HG03060 (cell line): Measurements from ENCODE around the gene DPYD.
A peak's percentile ranks its signal among the peaks of the same experiment; 100 is the strongest.

Experiments
- ATAC-seq: cut with Tn5 transposase; IDR thresholded peaks from one replicate; pipeline ENCODE4 v1.9.1; 2021; ENCODE audit warnings: low read depth, moderate number of reproducible peaks; ENCODE audit not compliant: unreplicated experiment

Gene DPYD

GRCh38 chr1:97797403-97798183 is 123.2 kb downstream of the DPYD start:
- no peak for ATAC-seq

DNA sequence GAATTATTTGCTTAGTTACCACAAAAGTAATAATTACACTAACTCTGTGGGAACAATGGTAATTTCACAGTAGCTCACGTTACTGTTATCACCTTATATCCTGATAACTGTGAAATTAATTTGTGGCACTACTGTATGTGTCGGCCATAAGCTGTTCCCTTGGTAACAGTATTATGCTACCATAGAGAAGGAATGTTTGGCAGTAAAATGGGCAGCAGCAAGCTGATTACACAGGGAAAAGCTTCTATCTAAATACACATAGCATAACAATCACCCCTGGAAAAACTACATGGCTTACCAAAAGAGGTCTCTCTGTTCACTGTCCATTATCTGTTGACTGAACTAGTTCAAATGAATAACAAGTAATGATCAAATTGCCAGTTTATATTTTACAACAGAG is 124.1 kb downstream of the DPYD start:
- ATAC-seq = no peak

- ATAC-seq = no peak
Observed at GRCh38 chr1:97792655-97793054, 128.2 kb downstream of the DPYD start.

GRCh38 chr1:97791251-97791650 is 129.6 kb downstream of the DPYD start:
- peak; percentile 85 for ATAC-seq

DNA sequence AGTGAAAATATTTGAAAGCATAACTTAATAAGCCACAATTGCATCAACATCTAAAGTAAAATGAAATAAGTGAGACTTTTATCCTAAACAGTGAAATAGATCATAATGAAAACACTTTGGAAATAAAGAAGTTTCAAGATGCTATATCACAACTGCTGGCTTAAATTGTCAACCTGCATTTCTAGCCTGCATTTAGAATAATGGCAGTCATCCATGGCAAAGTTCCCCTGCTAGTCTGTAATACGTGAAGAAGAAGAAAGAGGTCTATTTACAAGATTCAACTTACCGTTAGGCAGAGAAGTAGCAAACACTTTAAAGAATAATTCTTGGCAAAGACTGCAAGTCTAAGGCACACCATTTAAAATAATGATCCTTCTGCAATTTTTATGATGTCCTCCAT is 133.6 kb downstream of the DPYD start:
- no peak for ATAC-seq

- ATAC-seq = no peak
Observed at GRCh38 chr1:97784661-97785060, 136.2 kb downstream of the DPYD start.

GRCh38 chr1:97783751-97784150 is 137.1 kb downstream of the DPYD start:
- ATAC-seq = no peak

DNA sequence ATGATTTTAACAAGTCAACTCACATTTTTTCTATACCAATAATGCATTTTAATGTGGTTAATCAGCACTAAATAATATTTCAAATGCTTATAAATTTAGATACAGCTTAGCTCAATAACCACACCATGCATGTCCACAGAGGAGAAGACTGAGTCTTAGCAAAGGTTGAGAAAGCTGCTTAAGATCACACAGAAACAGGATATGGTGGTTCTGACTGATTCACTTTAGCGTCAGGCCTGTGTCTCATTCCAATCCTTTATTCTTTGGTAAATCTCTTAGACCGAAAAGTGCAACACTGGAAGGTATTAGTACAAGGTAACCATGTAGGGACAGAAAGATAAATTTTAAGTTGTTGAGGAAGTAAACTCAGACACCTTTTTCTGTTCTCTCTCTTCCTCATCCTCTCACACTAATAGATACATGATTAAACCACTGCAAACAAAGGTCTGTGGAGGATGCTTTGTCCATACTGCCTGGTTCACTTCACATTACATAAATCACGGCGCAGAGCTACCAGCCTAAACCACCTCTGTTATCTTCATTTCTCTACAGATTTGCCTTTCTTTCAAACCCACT is 139.0 kb downstream of the DPYD start:
- no peak for ATAC-seq

DNA sequence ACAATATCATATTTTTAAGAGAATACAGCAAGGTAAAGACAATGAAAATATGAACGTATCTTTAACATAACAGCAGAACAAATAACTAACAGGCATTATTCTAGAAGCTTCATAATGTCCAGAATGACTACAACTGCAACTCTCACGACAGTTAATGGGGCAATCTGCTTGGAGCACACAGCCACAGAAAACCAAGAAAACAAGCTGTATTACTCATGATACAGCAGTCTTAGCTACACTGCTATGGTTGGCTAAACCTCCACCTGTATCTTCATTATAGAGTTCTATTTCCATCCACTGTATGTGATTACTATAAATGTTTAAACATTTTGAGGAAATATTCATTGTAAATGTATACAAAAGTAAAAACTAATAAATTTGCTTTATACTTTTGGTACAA is 139.9 kb downstream of the DPYD start:
- ATAC-seq = peak; percentile 36

DNA sequence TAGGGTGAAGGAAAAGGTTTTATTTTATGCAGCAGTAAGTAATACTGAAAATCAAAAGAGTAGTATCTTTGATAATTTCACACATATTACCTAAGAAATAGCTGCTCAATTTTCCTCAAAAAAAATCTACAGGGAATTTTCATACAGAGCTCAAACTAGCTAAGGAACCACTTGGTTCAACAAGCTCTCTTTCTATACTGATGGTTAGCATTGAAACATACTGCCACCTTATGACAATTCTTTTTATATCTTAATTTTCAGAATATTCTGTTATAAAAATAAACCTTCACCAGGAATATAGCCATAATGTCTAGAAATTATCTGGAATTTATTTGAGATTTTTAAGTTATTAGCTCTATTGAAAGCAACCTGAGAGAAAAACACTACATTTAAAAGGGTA is 142.1 kb downstream of the DPYD start:
- ATAC-seq = no peak

GRCh38 chr1:97770376-97770775 is 150.5 kb downstream of the DPYD start:
- ATAC-seq = no peak

DNA sequence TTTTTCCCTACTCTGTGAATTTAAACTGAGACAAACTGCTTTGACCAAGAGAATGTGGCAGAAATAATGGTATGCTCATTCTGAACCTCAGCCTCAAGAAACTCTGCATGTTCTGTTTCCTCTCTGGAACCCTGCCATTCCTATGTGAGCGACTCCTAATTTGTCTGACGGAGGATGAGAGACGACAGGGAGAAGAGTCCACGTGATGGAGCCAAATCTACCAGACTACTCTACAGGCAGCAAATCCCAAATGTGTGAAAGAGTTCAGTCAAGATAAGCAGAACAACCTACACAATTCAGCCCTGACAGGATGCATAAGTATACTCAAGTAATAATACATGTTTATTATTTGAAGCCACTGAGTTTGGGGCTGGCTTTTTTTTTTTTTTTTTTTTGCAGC is 153.5 kb downstream of the DPYD start:
- no peak for ATAC-seq

DNA sequence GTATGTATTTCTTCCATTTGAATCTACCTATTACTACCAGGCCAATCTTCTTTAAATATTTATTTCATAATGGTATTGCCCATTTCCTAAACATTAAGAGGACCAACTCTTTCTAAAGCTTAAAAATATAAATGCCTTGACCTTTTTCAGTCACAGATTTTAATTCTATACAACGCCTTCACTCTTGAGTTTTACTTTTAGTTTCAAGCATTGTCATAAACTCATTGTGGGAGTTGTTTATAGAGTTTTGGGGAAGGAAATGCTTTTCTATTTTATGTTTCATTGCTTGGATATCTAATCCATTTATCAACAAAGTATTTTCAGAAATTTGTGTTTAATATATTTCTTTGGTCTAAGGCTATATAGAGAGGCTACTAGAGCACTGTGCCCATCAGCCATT is 155.8 kb downstream of the DPYD start:
- no peak for ATAC-seq

GRCh38 chr1:97761637-97762036 is 159.2 kb downstream of the DPYD start:
- no peak for ATAC-seq

DNA sequence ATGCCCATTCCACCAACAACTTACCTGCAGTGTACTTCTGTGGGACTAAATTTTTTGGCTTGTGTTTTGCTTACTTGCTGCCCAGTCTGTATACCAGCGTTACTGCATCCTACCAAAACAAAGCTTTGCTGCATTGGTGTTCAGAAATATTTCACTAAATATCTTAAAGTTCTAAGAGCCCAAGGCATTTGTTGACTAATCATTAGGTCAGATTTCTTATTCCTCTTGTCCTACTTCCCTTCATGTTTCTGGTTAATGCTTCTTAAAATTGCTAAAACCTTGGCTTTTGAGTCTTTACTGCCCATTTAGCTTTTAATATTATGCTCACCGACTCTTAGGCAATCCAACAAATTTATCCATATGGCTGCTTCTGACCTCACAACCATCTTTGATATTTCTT is 161.8 kb downstream of the DPYD start:
- ATAC-seq = no peak

DNA sequence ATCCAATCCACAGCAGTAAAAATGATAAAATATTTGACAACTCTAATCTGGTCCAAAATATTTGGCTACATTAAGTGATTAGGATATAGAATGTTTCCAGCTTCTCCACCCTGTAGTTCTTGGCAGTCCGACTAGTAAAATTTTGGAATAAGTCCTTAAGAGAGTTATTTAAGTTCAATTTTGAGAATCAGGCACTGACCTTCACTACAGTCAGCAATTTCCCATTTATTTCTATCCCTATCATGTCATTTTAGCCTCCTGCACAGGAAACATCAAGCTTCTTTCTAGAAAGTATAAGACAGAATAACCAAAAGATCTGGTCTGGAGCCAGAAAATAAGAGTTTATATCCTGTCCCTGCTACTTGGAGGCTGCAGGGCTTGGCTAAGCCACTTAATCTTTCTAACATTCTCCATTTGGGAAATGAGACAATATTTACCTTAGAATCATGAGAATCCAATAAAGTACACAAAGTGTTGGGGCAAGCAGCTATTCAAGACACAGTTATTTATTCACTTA is 162.2 kb downstream of the DPYD start:
- ATAC-seq = no peak

DNA sequence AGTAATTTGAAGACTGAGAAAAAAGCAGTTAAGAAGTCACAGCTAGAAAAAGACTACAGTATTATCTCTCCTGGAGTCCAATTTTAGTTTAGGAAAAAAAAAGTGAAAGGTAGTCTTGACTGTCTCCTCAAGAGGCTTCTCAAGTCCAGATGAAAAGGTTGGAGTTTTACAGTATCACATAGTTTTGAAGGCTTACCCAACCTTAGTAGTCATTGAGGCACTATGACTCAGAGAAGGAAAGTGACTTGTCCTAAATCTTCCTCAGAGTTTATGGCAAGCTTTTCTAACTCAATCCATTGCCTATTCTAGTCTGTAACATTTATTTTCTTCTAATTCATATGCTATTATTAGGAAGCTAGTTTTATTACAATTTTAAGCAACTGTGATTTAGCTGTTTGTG is 174.9 kb downstream of the DPYD start:
- ATAC-seq = no peak

- no peak for ATAC-seq
Observed at GRCh38 chr1:97744977-97745376, 175.9 kb downstream of the DPYD start.

DNA sequence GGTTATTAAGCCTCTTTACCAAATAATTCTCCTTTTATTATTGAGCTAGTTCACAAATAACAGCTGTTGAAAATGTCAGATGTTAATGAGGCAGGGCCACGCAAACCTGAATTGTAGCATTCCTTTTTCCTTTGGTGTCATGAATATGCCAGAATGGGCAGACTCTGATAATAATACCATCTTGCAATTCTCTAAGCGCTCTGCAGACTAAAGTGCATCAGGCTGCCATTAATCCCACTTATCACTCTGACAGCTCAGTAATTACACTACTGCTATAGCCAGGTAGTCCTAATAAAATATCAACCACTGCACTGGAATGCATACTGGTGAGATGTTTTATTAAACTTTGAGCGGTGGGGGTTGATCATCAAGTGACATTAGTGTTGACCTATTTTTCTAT is 177.7 kb downstream of the DPYD start:
- ATAC-seq = no peak

- no peak for ATAC-seq
Observed at GRCh38 chr1:97740891-97741290, 179.9 kb downstream of the DPYD start.

DNA sequence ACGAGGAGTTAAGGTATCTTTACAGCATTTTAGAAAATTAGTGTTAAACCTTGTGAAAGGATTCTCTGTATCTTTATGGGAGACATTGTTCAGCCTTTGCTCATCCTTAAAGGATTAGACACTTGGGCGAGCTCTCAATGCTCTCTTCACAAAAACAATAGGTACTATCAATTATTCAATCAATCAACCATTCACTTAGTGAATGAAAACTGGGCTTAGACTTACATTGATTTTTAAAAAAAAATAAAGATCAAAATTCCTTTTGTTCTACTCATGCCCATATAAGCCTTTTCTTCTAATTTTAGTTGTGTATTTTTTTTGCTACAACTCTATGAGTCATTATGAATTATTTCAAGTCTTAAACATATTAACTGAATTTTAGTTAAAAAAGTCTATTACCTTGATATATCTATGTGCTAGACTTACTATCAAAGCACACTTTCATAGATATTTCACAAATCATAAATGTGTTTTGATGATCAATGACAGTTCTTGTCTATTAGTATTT is 181.2 kb downstream of the DPYD start:
- ATAC-seq = no peak

DNA sequence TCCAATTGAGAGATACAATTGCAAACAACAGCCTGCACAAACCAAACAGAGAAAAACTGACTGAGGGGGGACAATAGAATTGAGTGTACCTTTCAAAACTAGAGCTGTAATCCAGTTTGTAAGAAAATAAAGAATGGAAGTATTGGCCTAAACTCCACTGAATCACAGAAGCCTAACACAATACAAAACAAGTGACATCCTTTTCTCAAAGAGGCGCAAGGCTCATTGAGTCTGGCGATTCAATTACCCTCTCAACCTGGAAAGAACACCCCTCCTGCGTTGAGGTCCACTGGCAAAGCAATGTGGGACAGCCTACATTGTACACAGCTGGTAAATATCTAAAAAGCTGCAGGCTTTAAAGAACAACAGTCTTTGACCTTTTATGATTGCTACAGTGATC is 182.6 kb downstream of the DPYD start:
- no peak for ATAC-seq
